ENCODE results near the gene SHF. TPM values are rescaled to one million over a fixed set of nuclear protein-coding genes. Genes with fewer than 3 reads are reported as not detected.
A peak's percentile ranks its signal among the peaks of the same experiment; 100 is the strongest.

The SHF gene
- total RNA-seq, 1 donor from 2014 or later = 1.9 TPM

DNA sequence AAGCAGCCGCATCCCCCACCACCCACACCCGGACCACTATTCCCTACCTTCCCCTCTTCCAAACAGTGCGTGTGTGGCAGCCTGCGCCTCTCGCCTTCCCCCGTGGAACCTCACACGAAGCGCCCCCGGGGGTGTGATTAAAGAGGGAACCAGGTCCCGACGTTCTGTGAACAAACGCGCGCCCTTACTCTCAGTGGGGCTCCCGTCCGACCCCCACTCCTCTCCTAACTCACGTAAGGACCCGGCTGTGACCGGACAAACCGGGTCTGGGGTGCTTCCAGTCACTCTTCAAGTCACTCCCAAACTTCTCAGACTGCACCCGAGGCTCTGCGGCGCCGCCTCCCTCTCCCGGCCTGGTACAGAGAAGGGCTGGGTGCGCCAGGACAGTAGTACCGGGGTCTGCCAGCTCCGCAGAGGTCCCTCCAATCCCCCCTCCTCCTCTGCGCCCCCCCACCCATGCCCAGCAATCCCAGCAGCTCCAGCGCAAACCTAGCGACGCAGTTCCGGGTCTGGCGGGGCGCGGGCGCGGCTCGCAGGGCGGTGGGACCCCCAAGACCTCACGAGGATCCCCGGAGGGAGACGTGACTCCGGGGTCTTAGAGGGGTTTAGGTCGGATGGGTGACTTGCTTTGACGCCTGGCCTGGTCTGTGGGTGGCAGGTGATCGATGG is 58.7 kb downstream of the SHF start:
- DNase-seq (ENCODE audit: low read depth, low spot score) = no peak

DNA sequence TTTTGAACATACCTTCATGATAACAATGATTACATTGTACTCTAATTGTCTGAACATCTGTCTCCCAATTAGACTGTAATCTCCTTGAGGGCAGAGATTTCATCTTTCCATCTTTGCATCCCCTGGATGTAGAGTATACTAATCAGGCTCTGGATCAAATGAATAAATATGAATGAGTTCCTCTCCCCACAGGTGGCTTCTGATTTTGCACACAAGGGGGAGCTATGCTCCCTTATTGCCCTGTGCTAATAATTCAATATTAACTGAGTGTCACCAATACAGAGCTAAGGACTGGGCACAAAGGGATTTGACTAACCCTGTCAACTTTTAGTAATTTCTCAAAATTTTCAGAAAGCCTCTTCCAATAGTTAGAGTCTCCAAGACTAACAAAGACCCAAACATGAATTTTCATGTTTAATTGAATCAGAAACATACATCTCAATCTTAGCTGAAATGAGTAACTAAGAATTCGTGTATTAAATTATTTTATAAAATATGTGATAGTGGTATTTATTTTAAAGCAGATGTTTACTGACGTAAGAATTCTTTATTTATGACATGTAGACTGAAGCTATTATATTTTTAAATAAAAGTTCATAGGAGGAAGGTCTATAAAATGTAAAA is 61.1 kb downstream of the SHF start:
- DNase-seq (ENCODE audit: low read depth, low spot score) = no peak

DNA sequence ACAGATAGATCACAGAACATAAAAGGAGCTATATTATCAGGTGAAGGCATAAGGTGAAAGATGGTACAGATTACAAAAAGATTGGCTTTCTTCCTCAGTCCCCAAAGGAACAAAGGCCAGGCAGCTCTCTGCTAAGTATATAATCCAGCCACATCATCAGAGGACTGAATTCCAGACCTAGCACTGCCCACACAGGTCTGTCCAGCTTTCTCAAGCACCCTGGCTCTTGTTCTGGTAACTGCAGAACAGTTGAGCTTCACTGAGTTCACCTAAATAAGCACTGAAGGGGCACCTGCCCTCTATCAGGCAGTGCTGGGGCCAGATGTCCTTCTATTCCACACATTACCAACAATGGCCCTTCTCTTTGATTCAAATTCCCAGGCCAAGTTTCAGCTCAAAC is 64.4 kb downstream of the SHF start:
- DNase-seq (ENCODE audit: low read depth, low spot score) = no peak

DNA sequence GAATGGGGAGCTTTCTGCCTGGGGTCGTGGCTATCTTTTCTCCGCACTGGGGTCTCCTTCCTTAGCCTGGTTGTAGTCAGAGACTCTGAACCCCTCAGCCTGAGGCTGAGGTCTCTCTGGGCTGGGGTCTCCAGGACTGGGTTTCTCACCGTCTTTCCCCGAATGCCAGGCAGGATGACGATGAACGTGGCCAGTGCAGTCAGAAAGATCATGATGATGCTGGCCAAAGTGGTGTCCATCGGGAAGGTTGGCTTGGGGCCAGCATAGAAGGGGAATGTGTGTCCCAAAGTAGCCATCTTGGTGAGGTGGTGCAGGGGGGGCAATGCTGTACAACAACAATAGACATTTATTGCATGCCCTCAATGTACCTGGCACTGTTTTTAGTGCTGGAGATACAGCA is 65.0 kb downstream of the SHF start:
- no peak for DNase-seq (ENCODE audit: low read depth, low spot score)

DNA sequence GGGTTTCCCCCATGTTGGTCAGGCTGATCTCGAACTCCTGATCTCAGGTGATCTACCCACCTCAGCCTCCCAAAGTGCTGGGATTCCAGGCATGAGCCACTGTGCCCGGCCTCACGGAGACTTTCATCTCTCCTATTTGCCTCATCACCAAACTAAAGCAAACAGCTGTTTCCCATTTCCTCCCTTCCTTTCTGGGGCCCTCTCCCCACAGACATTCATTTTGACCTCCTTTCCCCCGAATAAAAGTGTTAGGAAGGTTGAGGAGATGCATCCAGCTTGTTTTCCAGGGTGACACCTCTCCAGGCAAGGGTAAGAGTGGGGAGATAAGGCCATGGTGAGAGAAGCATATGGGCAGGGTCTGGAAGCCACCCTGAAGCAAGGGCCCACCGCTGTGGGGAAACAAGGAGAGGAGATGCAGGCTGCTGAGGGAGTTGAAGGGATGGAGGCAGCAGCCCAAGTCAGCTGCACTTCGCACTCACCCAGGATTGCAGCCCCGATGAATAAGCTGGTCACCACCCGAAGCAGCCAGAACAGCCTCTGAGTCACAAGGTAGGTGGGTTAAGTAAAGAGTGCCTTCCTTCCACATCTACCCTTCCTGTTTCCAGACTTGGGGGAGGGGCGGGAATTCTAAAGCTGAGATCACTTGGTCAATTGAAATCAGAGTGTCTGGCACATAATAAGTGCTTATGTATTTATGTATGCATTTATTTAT is 65.9 kb downstream of the SHF start:
- DNase-seq (ENCODE audit: low read depth, low spot score) = no peak

DNA sequence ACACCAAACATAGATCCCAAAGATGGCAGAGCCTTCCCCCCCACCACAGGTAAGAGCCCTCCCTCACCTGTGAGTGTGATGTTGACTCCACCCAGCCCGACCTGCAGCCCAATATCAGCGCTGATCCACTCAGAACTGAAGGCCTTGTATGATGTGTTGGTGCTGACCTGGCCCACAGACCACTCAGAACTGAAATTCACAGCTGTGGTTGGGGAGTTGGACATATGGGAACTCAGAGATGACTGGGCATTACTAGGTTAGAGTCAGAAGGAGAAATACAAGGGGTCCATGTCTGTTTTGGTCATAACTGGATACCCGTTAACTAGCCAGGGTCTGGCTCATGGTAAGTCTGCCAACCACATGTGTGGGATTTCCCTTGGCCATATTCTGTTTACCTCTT is 66.7 kb downstream of the SHF start:
- DNase-seq (ENCODE audit: low read depth, low spot score) = no peak

DNA sequence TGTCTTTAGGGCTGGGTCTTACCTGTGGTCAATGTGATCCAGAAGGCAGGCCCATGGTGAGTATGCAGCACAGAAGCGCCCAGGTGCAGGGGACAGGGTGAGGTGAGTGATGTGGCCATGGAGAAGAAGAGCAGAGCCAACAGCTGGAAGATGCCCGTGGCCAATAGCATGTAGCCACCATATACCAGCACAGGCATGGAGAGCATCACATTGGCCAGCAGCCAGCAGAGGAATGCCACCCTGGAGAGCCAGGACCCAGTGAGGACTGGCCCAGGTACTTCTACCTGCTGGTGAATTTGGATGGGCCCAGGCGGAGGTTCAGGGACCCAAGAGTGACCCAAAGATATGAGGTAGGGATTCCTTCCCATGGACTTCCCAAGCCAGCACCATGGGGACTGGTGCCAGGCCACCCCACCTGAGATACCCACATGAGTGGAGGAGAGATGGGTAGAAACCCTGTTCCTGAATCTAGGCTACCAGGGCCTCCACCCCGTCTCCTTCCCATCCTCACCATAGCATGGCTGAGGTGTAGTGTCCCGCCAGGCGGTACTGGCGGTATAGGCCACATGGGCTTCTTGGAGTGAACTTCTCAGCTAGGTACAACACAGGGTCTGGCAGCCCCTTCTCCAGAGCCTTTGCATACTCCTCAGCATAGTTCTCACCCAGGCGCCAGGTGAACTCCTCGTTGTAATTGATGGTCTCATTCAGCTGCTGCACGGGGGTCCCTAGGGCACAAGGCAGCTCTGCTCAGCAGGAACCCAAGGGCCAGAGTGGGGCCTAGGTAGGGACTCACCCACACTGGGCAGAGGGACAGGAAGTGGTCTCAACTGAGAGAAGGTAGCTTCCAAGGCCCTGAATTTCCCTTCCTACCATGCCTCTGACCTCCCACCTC is 67.4 kb downstream of the SHF start:
- no peak for DNase-seq (ENCODE audit: low read depth, low spot score)

DNA sequence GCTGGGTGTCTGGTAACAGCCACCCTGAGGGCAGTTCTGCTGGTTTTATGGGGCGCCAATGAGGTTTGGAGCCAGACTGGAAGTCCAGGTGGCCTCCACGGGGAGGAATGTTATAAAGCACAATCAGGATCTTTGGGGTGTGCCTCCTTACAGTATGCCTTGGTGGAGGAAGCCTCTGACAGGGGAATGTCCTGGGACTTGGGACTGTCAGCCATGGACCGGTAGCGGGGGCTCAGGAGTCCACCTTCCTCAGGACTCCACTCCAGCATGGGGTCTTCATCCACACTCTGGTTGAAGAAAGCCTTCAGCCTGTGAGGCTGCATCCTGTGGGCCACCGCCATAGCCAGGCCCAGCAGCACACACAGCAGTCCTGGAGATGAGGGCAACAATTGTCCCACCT is 68.8 kb downstream of the SHF start:
- no peak for DNase-seq (ENCODE audit: low read depth, low spot score)

DNA sequence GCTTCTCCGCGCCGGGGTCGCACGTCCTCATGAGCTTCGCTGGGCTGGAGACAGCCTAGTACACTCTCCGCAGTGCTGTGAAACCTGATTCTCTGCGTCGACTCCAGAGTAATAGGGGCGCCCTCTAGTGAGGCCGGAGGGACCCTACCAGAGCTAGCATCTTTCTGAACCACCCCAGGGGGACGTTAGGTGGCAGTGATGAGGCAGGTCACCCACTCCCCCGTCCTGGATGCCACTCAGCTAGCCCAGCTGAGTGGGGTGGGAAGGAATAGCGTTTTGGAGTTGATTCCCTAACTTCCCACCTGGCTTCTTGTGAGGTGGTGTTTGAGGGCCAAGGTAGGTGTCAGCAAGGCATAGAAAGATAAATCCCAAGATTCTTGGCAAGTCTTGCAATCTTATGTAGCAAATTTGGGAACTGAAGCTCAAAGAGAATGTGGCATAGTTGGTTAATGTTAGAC is 69.6 kb downstream of the SHF start:
- peak; percentile 64 for DNase-seq (ENCODE audit: low read depth, low spot score)

DNA sequence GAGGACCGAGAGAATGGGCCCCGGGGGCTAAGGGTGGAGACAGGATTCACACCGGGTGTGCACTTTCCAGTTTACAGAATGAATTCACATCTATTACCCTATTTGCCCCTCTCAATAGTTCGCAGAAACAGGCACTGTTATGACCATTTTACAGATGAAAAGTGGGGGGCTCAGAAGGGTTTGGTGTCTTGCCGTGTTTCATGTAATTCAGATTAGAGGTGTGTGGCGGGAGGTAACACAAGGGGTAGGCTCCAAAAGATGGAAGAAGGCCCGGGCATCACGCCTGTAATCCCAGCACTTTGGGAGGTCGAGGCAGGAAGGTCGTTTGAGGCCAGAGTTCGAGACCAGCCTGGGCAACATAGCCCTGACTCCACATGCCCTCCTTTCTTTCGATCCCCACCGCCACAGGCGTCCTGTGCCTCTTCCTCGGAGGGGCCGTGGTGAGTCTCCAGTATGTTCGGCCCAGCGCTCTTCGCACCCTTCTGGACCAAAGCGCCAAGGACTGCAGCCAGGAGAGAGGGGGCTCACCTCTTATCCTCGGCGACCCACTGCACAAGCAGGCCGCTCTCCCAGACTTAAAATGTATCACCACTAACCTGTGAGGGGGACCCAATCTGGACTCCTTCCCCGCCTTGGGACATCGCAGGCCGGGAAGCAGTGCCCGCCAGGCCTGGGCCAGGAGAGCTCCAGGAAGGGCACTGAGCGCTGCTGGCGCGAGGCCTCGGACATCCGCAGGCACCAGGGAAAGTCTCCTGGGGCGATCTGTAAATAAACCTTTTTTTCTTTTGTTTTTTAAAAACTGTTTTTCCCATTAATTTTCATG is 70.2 kb downstream of the SHF start:
- DNase-seq (ENCODE audit: low read depth, low spot score) = no peak

Other genes with a start within 250 kb of the SHF start
- gene TERB2, start 231.3 kb downstream of the SHF start, total RNA-seq = not detected in 2 replicates
- gene SORD, start 164.8 kb downstream of the SHF start, total RNA-seq = 19.9 and 30.5 TPM in 2 replicates
- gene DUOX2, start 73.8 kb downstream of the SHF start, total RNA-seq = not detected in 2 replicates
- not detected in 2 replicates for gene DUOXA2, start 73.6 kb downstream of the SHF start, total RNA-seq
- not detected in 2 replicates for gene DUOXA1, start 58.1 kb downstream of the SHF start, total RNA-seq
- gene DUOX1, start 58.0 kb downstream of the SHF start, total RNA-seq = not detected in 2 replicates
- gene SLC28A2, start 64.3 kb upstream of the SHF start, total RNA-seq = not detected in 2 replicates
- gene GATM, start 190.6 kb upstream of the SHF start, total RNA-seq = 0.46 and 0.53 TPM in 2 replicates

Measured in pulmonary artery endothelial cell (primary cell).